HEK293T (cell line): ENCODE results near the gene EIF6.

Source experiments
- CTCF ChIA-PET: fragments of 350-600 bp; formaldehyde crosslinking; extraction: SDS; loops from one replicate; lab custom pipeline; 2021; ENCODE audit warnings: antibody characterized with exemption, inconsistent platforms; lab: Yijun Ruan, JAX
- POLR2A ChIA-PET: fragments of 350-600 bp; formaldehyde crosslinking; extraction: SDS; loops from one replicate; lab custom pipeline; 2020; ENCODE audit warnings: antibody characterized with exemption, inconsistent platforms; lab: Yijun Ruan, JAX
- DNase-seq: peaks from one replicate; pipeline ENCODE4 v3.0.0; 2012; ENCODE audit warnings: mixed read lengths; ENCODE audit errors: extremely low spot score
- ARNT ChIP-seq: fragments of 450-650 bp; IDR thresholded peaks from 2 replicates; pipeline ENCODE4 v1.6.1; 2017; ENCODE audit warnings: mild to moderate bottlenecking
- BHLHE40 ChIP-seq: fragments of 450-650 bp; IDR thresholded peaks from 2 replicates; pipeline ENCODE4 v1.6.1; 2016; ENCODE audit warnings: mild to moderate bottlenecking, moderate library complexity, borderline replicate concordance
- CTBP1 ChIP-seq: fragments of 450-650 bp; IDR thresholded peaks from 2 replicates; pipeline ENCODE4 v1.6.1; 2016; ENCODE audit warnings: borderline replicate concordance
- ELF4 ChIP-seq: fragments of 450-650 bp; IDR thresholded peaks from 2 replicates; pipeline ENCODE4 v1.6.1; 2017; ENCODE audit warnings: antibody characterized with exemption
- FOXA1 ChIP-seq: fragments of 450-650 bp; IDR thresholded peaks from 2 replicates; pipeline ENCODE4 v1.6.1; 2016; ENCODE audit warnings: mild to moderate bottlenecking
- FOXK2 ChIP-seq: fragments of 450-650 bp; IDR thresholded peaks from 2 replicates; pipeline ENCODE4 v1.6.1; 2016; ENCODE audit warnings: mild to moderate bottlenecking
- FOXM1 ChIP-seq: fragments of 450-650 bp; IDR thresholded peaks from 2 replicates; pipeline ENCODE4 v1.6.1; 2017; ENCODE audit warnings: mild to moderate bottlenecking, borderline replicate concordance
- HDGF ChIP-seq: fragments of 450-650 bp; IDR thresholded peaks from 2 replicates; pipeline ENCODE4 v1.6.1; 2017; ENCODE audit warnings: antibody characterized with exemption, borderline replicate concordance
- L3MBTL2 ChIP-seq: fragments of 450-650 bp; conservative IDR thresholded peaks from 2 replicates; pipeline ENCODE4 v1.6.1; 2016; ENCODE audit warnings: mild to moderate bottlenecking
- LEF1 ChIP-seq: fragments of 450-650 bp; IDR thresholded peaks from 2 replicates; pipeline ENCODE4 v1.6.1; 2017; ENCODE audit warnings: mild to moderate bottlenecking, borderline replicate concordance
- NFRKB ChIP-seq: fragments of 450-650 bp; IDR thresholded peaks from 2 replicates; pipeline ENCODE4 v1.6.1; 2016; ENCODE audit warnings: mild to moderate bottlenecking, moderate library complexity
- SP1 ChIP-seq: fragments of 450-650 bp; IDR thresholded peaks from 2 replicates; pipeline ENCODE4 v1.6.1; 2017
- SUZ12 ChIP-seq: fragments of 450-650 bp; IDR thresholded peaks from 2 replicates; pipeline ENCODE4 v1.6.1; 2016; ENCODE audit warnings: mild to moderate bottlenecking
- TARDBP ChIP-seq: fragments of 450-650 bp; IDR thresholded peaks from 2 replicates; pipeline ENCODE4 v1.6.1; 2016
- ZNF384 ChIP-seq: fragments of 450-650 bp; IDR thresholded peaks from 2 replicates; pipeline ENCODE4 v1.6.1; 2016
- TF ChIP-seq, protein P1 (sequence below): fragments of 450-650 bp; IDR thresholded peaks from 2 replicates; pipeline ENCODE4 v1.6.1; 2016

Gene EIF6

DNA sequence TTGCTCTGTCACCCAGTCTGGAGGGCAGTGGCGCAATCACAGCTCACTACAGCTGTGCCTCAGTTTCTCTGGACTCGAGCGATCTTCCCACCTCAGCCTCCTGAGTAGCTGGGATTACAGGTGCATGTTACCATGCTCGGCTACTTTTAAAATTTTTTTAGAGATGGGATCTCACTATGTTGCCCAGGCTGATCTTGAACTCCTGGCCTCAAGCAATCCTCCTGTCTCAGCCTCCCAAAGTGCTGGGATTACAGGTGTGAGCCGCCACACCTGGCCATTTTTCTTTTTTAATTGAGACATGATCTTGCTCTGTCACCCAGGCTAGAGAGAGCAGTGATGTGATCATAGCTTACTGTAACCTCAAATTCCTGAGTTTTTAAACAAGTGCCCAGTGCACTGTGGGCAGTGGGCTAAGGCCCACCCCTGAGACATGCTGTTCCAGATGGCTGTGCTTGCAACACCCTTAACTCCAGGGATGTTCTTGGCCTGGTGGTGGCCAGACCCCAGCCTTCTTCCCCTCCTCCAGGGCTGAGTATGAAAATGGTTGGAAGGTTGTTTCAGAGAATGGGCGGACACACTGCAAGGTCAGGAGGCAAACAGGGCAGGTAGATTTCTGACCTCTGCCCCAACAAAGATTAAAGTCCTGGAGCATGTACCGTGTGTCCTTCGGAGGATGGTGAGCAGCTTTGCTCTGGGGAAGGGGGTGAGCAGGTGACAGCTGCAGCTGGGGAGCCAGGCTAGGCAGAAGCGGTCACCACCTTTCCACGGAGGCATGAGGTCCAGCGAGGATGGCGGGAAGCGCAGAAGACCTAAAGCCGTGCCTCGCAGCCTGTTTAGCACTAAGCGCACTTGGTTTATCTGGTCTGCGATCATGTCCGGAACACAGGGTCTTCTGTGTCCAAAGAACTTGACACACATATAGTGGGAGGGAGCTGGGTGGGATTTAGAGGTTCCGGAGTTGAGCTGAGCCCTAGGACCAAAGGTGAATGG lies 9.0 kb upstream of the EIF6 start:
- CTCF ChIA-PET: interaction anchor here (1.0 kb wide), 1 partner anchor 154 kb away, joined by 3 read pairs; no protein-coding TSS in a partner anchor
- no peak for TF ChIP-seq ZNF384
- TF ChIP-seq CTBP1: no peak
- TF ChIP-seq SP1: no peak
- TF ChIP-seq L3MBTL2: no peak
- TF ChIP-seq BHLHE40: no peak
- TF ChIP-seq FOXK2: no peak
- TF ChIP-seq LEF1: no peak
- no peak for TF ChIP-seq NFRKB
- TF ChIP-seq ELF4: no peak
- no peak for TF ChIP-seq ARNT
- DNase-seq: no peak
- POLR2A ChIA-PET: interaction anchor here (2.3 kb wide), 1 partner anchor 9 kb away, joined by 14 read pairs; the partner anchor contains the start of gene EIF6

DNA sequence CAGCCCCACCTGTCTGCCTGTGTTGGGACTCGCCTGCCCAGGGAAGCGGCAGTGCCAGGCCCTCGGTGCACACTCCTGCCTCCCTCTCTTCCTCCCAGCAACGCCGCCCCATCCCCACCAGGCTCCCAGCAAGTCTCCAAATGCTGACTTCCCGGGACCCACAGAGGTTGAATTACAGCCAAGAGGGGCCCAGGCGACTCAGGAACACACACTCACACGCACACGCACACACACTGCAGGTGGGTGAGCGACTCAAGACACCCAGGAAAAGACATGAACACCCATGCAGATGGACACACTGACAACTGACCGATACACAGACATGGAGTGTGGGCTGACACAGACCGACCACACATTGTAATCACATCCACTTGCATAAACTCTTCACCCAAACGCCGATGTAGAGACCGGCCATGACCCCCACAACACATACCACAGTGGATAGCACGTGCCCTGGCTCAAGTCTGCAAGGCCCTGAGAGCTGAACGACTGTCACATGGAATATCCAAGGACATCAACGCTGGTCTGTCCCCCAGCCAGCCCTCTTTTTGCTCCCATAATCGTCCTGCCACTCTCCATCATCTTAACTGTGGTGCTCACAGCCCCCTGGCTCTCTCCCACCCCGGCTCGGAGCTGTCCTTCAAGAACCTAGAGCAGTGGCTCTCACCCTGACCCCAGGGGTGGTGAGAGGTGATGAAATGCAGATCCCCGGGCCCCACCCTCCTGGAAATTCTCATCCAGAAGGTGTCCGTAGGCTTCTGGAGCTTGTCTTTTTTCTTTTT lies 8.1 kb upstream of the EIF6 start:
- no peak for DNase-seq
- ChIA-PET POLR2A (interaction anchor here (2.3 kb wide), 1 partner anchor 9 kb away, joined by 14 read pairs; the partner anchor contains the start of gene EIF6), CTCF (no interaction called here)
- TF ChIP-seq SUZ12: no peak
- no peak for TF ChIP-seq FOXK2

DNA sequence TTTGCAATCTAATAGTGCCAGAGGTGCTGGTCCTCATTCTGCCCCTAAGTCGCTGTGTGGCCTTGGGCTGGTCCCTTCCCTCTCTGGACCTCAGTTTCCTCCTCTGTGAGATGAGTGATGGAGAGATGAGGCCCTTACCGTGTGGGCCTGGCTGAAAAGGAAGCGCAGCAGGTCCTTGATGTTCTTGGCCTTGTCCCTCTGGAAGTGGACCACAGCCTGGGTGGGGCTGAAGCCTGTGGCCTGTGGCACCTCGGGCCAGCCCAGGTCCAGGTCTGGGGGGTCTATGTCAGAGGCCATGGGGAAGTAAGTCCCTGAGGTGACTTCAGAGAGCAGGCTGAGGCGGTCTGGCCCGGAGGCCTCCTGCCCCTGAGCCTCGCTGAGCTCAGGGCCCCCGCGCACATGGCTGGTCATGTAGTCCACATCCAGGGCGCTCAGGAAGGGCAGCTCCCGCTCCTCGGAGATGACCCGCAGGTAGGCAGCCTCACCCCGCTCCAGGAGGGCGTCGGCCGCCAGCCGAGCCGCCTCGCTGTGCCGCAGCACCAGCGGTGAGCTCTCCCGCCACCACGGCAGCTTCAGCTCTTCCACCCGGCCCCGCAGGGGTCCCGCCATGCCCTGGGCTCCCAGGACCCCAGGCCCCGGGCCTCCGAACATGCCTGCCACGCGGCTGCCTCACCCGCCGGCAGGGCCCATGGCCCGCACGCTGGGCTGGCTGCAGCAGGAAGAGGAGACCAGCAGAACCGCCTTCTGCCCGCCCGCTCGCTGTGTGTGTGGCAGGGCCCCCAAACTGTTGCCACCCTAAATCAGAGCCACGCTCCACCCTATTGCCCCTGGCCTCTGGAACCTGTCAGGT lies 7.3 kb upstream of the EIF6 start, which contains the start of gene FAM83C:
TSS of gene FAM83C (minus strand) at position 772 of the 850 bp plus-strand sequence. CDS start at position 651, 121 bp downstream.
- CTCF ChIA-PET: no interaction called here
- POLR2A ChIA-PET: no interaction called here
- TF ChIP-seq SUZ12: no peak
- TF ChIP-seq L3MBTL2: no peak
- TF ChIP-seq NFRKB: no peak
- no peak for TF ChIP-seq HDGF
- TF ChIP-seq FOXK2: no peak
- TF ChIP-seq ELF4: no peak
- TF ChIP-seq CTBP1: no peak
- no peak for TF ChIP-seq FOXM1
- no peak for DNase-seq

DNA sequence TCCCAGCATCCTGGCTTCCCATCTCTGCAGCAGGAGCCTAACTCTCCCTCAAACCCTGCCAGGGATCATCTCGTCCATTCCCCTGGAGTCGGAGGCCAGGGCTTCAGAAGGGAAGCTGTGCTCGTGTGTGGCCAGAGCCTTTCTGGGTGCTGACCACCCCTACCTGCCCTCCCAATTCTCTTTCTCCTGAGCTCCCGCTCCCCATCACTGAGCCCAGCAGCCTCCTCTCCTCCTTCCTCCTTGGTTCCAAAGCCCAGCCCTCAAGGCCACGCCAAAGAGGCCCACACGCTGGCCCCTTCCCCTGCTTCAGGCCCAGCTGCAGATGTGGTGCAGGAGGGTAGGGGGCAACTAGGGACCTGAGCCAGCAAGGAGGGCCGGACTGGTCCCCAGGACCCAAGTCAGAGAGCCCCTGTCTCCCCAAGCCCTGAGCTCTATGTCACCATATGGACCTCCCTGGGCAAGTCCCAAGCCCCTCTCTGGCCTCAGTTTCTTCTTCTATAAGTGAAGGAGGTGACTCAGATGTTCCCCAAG lies 6.4 kb upstream of the EIF6 start:
- CTCF ChIA-PET: no interaction called here
- no peak for DNase-seq
- TF ChIP-seq, protein P1, sequence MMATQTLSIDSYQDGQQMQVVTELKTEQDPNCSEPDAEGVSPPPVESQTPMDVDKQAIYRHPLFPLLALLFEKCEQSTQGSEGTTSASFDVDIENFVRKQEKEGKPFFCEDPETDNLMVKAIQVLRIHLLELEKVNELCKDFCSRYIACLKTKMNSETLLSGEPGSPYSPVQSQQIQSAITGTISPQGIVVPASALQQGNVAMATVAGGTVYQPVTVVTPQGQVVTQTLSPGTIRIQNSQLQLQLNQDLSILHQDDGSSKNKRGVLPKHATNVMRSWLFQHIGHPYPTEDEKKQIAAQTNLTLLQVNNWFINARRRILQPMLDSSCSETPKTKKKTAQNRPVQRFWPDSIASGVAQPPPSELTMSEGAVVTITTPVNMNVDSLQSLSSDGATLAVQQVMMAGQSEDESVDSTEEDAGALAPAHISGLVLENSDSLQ: no peak
- POLR2A ChIA-PET: no interaction called here

DNA sequence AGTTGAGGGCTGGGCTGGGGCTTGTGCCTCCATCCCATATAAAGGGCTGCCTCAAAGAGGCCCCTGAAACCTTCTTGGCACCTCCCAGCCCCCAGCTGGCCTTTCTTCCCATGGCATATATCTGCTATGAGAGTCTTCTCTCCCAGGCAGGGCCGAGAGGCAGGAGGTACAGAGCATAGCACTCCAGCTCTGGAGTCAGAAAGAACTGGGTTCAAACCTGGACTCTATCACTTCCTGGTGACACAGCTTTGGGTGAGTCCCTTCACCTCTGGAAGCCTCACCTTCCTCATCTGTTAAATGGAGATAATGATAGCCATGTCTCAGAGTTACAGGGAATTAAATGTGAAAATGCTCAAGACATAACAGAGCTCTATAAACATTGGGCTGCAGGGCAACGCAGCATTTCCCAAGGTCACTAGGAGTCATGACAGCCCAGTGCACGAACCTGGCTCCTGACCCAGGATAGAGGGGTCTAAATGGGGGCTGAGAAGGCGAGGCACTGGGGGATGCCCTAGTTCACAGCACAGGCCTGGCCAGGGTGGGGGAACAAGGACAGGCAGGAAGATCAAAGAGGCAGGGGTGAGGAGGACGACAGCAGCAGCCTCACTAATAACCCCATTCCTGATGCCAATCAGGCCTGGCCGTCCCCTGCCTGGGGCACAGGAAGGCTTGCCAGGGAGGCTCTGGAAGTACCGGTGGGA lies 5.8 kb upstream of the EIF6 start:
- no peak for TF ChIP-seq HDGF
- no peak for TF ChIP-seq TARDBP
- TF ChIP-seq, protein P1: no peak
- no peak for TF ChIP-seq ZNF384
- no peak for TF ChIP-seq BHLHE40
- TF ChIP-seq FOXA1: no peak
- no peak for TF ChIP-seq FOXK2
- no peak for TF ChIP-seq L3MBTL2
- no peak for TF ChIP-seq NFRKB
- no peak for TF ChIP-seq CTBP1
- TF ChIP-seq SP1: no peak
- TF ChIP-seq FOXM1: no peak
- TF ChIP-seq ELF4: no peak
- no peak for TF ChIP-seq SUZ12
- TF ChIP-seq ARNT: no peak
- no peak for TF ChIP-seq LEF1
- CTCF ChIA-PET: no interaction called here
- POLR2A ChIA-PET: interaction anchor here (1.3 kb wide), 1 partner anchor 164 kb away, joined by 3 read pairs; no protein-coding TSS in a partner anchor
- DNase-seq: no peak
